NCI-H748 (cell line): Measurements from ENCODE around the gene DENND5A.

Source experiments
- DNase-seq: peaks from one replicate; lab custom pipeline; 2025; ENCODE audit not compliant: unreplicated experiment; lab: John Stamatoyannopoulos, UW

DENND5A gene

DNA sequence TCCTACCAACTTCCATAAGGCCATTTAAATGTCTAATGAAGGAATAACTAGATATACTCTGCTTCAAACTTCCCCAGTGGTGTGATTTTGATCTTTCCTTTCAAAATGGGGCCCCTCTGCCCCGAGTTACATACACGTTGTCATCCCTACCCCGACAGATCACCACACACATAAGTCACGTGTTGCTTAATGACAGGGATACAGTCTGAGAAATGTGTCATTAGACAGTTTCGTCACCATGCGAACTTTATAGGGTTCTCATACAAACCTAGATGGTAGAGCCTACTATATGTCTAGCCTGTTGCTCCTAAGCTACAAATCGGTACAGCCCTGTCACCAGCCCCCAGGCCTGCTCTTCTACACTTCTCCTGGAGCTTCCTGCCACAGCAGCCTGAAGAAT lies 124.0 kb downstream of the DENND5A start:
- DNase-seq = no peak

DNA sequence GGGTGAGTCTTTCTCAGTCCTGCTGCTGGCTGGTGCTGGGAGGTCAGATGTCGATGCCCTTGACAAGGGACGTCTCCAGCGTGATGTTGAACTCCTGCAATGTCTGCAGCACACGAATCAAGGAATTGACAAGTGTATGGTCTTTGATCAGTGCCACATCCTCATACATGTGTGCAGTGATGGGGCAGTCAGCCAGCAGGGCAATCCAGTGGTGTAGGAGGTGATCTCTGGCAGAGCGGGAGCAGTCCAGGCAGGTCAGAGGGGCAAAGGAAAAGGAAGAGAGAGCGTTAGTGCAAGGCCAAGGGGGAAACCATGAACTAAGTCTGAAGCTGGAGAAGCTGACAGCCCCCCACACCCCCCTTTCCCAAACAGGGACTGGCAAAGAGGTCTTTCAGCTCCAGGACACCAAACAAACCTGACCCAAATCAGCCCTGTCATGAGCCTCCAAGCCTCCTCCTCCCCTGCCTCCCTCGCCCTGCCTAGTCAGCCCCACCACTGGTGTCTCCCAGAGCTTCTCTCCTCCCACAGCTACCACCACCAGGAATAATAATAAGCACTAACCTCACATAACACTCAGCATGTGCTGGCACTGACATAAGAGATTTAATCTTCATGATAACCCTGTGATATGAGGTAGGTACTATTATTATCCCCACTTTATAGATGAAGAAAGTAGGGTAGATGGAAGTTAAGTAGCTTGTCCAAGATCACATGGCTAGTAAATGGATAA lies 125.4 kb downstream of the DENND5A start:
- no peak for DNase-seq

DNA sequence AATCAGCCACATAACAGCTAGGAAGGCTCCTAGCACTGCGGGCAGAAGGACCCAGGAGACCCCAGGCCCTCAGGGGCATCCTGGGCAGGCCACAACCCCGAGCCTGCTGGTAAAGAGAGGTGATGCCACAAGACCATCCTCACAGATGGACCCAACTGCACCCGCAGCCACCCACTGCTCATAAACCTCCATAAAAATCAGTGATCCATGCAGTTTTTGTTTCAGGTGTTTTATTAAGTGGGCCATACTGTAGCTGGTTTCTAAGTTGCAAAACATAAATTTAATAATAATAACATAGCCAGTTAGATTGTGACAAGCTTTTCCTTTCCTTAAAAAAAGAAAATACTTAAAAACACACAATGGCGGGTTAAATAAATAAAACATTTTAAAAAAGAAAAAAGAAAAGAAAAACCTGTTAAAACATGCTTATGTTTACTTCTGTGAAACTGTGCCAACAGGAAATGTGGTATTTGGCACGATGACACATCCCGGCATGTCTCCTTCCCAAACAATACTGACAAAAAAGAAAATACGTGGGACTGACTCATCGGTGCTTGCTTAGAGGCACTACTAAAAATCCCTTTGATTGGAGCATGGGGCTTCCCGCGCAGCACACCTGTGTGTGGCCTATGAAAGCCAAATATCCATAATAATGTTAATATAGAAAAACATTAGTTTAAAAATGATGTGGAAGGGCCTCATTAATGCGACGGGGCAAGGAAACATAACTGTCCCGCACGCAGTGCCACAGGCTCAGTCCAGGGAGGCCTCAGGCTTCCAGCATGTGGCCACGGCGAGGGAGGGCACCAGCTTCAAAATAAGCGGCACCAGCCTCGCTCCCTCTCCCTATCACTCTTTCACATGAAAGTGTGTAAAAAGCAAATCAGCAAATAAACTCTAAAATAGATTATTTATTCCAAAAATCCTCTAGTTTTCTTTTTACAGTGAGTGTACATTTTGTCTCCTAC lies 126.3 kb downstream of the DENND5A start:
- peak; percentile 93 for DNase-seq

DNA sequence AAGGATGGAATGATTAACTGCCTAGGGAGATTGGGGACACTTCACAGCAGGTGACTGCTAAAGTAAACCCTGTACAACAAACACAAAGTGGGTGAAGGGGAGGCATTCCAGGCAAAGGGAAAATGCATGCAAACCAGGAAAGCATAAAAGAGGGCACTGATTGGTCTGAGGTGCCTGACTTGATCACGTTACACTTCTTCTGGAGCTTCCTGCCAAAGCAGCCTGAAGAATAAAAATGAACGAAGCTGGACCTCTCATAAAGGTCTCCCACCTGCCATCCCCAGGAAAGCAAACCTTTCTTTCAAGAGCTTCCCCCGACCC lies 127.1 kb downstream of the DENND5A start:
- DNase-seq = peak; percentile 82

DNA sequence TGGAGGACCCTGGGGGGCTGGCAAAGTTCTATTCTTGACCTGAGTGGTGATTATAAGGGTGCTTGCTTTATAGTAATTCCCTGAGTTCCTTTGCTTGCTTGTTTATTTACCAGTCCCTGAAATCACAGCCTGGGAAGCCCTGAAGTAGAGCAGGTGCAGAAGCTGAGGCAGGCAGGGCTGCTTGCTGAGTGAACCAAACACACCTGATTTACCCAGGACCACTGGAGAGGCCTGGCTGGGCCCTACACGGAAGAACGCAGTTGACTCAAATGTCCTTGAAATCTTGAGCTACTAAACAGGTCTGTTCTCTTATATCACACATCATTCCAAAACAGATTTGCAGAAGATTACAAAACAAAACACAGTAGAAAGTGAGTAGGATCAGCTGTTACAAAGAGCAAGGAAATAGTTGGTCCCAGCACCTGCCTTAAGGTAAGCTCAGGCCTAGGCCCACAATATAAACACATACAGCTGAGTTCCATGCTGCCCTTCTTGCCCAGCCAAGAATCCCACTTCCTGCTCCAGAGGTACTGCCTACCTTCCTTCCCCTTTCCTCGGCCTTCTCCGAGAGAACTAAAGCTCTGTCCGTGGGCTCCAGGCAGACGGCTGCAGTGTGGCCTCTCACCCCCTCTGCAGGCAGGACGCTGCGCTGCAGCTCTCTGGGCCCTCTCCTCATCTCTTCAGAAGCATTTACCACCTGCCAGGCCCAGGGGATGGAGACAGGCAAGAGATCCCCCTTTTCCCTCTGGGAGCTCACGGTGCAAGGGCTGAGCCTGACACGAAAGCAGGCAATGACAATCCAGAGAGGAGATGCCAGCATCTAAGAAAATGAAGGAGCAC lies 127.6 kb downstream of the DENND5A start:
- peak; percentile 89 for DNase-seq

DNA sequence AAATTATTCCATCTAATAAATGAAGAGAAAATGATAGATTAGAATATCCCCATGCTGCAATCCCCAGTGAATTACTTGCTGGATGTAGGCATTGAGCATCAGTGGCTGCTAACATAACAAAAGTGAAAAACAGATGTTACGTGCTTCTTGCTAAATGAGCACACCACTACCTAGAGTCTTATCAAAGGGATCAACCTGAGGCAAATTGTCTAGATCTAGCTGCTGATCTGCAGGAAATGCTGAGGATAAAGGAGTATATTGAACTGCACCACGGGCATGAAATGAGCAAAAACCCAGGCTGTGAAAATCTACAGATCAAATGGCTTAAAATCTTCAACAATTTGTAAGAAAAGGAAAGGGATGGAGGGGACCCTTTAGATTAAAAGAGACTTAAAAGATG lies 128.4 kb downstream of the DENND5A start:
- DNase-seq = no peak

DNA sequence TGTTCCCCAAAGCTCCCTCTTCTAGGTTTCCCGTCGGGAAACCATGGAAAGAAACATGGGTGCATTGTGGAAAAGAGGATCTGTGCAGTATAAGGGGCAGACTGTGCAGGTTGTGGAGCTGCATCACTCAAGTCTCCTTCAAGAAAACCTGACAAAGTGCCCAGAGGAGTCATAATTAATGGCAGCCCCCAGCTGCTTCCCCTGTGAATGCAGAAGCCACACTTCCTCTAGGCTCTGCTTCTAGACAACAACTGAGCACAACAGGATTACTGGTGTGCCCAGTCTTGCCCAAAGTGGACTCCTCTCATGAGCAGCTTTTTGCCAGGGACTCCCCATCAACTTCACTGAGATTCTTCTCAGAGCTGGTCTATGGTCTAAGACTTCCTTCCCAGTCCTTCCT lies 131.2 kb downstream of the DENND5A start:
- no peak for DNase-seq

DNA sequence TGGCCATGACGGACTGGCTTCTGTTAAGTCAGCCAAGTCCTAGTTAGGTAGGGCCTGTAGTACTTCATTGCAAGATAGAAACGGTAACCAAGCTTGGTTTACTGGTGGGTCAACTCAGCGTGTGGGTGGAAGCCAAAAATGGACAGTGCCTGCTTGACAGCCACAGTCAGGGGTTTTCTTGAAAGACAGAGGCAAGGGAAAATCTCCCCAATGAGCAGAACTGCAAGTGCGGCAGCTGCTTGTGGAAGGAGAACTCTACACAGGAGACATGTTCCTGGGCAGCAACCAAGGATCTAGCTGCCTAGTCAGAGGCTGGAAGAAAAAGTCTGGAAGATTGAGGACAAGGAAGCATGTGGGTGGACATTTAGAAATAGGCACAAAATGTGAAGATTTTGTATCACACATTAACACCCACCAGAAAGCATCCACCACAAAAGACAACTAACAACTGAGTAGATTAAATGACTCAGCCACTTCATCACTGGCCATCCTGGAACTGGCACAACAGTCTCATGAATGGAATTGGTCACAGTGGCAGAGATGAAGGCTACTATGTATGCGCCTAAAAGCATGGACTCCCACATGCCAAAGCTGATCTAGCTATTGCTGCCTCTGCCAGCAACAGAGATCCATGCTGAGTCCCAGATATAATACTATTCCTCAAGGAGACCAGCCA lies 132.8 kb downstream of the DENND5A start:
- DNase-seq = no peak

DNA sequence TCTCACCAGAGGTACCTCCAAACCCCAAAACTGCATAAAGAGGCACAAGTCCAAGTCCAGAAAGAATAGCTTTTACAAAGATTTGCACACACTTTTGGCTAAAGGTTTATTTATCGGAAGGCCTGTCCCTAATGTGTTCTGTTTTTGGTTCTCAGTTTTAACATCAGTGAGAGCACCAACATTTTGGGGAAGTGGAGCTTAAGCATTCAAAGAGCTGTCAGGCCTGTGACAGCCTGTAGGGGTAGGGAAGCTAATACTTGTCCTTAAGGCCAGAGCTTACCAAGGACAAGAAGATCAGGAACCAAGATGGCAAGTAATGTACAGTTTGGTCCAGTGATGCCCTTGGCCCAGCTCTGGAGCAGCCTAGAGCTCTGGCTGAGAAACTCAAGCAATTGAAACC lies 134.9 kb downstream of the DENND5A start:
- DNase-seq = no peak

DNA sequence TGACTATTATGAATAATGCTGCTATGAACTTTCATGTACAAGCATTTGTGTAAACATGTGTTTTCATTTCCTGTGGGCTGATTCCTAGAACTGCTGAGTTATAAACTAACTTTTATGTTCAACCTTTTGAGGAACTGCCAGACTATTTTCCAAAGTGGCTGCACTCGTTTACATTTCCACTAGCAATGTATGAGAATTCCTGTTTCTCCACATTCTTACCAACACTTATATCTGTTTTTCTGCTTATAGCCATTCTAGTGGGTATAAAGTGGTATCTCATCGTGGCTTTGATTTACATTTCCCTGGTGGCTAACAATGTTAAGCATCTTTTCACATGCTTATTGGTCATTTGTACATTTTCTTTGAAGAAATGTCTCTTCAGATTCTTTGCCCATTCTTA lies 138.5 kb downstream of the DENND5A start:
- no peak for DNase-seq

DNA sequence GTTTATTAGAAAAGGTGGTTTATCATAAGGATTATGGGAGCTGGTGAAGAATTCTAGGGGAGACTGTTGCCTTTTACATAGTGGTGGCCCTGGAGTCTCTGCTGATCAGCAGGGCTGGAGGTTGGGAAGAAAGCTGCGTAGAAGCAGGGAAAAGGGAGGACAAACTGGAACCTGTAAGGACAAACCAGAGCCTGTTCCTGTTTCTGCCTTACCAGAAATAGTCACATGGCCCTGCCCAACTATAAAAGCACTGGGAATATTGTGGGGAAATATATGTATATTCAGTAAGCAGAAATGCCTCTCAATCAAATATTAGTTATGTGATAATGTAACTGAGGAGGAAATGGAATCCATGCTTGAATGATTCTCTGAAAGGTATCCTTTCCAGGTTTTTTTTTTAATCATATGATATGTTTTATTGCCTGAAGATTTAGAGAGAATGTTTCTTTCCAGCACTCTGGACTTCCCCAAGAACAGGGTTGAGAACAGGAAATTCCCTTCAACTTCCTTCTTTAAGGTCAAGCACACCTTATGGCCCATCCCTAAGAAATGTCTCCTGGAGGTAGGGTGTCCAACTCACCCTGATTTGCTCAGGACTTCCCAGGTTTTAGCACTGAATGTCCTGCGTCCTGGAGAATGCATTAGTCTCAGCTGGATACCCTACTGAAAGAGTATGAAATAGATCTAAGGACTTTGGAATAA lies 139.8 kb downstream of the DENND5A start:
- DNase-seq = no peak

DNA sequence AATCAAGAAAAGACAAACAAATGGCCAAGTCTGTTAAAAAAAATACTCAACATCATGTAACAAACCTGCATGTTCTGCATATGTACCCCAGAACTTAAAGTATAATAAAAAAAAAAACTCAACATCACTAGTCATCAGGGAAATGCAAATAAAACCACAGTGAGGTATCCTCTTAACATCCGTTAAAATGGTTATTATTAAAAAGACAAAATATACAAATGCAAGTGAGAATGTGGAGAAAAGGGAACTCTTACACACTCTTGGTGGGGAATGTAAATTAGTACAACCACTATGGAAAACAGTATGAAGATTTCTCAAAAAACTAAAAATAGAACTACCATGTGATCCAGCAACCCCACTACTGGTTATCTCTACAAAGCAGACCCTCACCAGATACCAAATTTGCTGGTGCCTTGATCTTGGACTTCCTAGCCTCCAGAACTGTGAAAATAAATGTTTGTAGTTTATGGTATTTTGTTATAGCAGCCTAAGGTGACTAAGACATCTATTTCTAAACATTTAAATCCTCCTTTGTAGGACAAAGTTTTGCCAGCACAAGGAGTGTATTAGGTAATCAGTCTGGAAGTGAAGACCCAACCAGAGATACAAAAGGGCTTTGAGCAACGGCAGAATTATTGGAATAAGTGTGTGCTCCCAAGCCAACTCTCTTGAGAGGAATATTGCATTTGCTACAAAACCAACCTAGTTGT lies 141.4 kb downstream of the DENND5A start:
- no peak for DNase-seq

DNA sequence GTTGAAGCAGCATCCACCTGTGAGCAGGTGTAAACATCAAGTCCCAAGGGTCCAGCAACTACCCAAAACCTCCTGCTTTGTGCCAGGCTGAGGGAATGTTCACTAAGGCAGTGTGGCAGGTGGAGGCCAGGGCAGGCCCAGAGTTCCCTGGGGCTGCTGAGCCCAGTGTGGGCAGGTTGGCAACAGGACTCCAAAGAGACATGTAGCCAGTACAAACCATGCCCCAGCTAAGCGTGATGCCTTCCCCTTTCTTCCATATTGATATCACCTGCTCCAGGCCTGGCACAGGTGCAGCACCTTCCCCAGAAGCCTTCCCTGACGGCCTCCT lies 143.7 kb downstream of the DENND5A start:
- DNase-seq = no peak

DNA sequence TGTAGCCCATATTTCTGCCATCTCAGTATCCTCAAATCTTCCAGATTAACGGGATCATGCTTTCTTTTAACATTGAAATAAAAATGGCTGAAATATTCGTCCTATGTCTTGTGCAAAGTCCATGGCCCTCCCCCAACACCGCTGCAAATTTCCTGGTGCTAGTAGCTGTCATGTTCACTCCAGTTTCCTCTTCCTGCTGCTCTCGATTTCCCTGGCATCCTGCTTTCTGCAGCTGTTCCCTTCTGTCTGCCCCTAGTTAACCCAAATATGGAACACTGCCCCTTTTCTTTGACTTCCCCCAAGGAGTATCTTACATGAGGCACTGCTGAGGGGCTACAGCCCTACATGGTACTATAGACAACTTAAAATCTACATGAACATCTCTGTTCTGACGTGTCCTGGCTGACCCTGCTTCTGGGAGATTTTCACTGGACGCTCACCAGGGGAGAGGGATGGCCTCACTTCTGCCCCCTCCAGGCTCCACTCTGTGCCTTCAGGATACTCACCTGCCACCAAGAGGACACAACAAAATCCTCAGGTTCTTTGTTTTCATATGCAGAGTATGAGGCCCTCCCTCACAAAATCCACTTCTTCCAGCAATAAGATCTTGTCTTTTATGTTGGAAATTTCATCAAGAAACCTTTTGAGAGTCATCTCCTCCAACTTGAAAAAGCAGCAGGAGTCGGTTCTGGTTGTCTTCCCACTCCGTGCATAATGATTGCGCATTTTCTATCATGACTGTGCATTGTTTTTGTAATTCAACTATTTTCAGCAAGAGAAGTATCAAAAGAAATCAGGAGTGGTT lies 144.3 kb downstream of the DENND5A start:
- peak; percentile 7 for DNase-seq

DNA sequence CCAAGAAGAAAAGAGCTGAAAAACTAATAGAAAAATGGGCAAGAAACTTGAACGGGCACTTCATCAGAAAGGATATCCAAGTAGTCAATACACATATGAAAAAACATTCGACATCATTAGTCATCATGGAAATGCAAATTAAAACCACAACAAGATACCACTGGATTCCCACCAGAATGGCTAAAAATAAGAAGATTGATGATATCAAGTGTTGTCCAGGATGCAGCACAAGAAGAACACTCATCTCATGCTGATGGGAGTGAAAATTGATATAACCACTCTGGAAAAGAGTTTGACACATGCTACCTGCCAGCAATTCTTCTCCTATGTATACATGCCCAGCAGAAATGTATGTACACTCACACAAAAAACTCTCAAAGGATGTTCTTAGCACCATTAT lies 146.9 kb downstream of the DENND5A start:
- DNase-seq = no peak

DNA sequence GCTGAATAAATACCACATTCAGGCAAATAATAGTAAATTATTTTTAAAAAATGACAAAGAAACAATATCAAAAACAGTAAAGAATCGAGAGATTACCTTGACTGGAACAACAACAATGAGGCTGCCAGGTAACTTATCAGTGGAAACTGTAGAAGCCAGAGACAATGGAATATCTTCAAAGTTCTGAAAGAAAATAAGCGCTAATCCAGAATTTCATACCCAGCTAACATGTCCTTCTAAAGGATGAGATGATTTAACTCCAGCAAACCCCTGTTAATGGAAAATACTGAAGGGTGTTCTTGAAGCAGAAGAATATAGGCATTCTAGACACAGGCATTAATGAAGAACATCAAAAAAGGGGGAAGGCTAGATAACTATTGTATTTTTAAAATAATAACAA lies 153.1 kb downstream of the DENND5A start:
- no peak for DNase-seq

DNA sequence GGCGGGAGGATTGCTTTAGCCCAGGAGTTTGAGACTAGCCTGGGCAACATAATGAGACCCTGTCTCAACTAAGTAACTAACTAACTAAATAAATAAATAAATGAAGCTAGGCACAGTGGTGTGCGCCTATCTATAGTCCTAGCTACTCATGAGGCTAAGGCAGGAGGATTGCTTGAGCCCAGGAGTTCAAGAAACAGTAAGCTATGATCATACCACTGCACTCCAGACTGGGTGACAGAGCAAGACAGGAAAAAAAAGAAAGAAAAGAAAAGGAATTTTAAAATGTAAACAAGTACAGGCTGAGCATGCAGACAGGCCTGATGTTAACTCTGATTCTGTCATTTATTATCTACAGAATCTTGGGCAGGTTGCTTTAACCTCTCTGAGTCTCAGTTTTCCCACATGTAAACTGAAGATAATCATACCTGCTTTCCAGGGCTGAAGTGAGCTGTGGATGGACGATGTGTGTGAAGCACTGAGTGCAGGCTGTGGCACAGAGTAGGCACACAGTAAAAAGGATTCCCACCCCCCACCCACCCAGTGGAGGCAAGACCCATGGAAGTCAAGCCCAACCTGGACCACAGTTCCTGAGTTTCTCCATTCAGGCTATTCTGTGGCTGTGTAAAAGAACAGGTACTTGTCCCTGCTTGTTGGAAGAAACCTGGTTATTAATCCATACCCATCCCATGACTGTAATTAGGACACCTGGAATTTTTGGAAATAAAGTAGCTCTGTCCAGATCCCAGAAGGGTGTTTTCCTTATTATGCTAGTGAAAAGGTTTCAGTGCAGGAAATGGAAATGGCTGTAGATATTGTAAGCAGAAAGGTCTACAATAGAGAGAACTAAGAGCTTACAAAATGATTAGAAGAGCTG lies 155.1 kb downstream of the DENND5A start:
- DNase-seq = no peak

DNA sequence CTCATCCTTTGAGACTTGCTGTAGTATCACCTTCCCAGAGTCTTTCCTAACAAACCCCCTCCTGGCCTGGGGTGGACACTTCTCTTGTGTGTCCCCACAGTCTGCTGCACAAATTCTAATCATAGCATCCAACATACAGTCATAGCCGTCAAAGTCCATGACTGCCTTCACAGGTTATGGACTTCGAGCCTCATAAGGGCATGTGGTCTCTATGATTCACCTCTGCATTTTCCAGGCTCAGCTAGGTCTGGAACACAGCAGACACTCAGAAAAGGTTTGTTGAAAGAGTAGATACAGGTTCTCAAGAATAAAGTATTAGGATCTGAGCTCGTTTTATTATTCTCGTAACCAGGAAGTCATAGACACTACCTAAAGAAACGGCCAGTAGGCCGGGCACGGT lies 160.6 kb downstream of the DENND5A start:
- no peak for DNase-seq
